Measurements from ENCODE around the gene TRAK1.
"Not testable (repeated sequence)": the region's sequence is repeated elsewhere in the genome, so short reads cannot be mapped to it uniquely, and the experiment has no call there.

The TRAK1 gene, protein sequence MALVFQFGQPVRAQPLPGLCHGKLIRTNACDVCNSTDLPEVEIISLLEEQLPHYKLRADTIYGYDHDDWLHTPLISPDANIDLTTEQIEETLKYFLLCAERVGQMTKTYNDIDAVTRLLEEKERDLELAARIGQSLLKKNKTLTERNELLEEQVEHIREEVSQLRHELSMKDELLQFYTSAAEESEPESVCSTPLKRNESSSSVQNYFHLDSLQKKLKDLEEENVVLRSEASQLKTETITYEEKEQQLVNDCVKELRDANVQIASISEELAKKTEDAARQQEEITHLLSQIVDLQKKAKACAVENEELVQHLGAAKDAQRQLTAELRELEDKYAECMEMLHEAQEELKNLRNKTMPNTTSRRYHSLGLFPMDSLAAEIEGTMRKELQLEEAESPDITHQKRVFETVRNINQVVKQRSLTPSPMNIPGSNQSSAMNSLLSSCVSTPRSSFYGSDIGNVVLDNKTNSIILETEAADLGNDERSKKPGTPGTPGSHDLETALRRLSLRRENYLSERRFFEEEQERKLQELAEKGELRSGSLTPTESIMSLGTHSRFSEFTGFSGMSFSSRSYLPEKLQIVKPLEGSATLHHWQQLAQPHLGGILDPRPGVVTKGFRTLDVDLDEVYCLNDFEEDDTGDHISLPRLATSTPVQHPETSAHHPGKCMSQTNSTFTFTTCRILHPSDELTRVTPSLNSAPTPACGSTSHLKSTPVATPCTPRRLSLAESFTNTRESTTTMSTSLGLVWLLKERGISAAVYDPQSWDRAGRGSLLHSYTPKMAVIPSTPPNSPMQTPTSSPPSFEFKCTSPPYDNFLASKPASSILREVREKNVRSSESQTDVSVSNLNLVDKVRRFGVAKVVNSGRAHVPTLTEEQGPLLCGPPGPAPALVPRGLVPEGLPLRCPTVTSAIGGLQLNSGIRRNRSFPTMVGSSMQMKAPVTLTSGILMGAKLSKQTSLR

DNA sequence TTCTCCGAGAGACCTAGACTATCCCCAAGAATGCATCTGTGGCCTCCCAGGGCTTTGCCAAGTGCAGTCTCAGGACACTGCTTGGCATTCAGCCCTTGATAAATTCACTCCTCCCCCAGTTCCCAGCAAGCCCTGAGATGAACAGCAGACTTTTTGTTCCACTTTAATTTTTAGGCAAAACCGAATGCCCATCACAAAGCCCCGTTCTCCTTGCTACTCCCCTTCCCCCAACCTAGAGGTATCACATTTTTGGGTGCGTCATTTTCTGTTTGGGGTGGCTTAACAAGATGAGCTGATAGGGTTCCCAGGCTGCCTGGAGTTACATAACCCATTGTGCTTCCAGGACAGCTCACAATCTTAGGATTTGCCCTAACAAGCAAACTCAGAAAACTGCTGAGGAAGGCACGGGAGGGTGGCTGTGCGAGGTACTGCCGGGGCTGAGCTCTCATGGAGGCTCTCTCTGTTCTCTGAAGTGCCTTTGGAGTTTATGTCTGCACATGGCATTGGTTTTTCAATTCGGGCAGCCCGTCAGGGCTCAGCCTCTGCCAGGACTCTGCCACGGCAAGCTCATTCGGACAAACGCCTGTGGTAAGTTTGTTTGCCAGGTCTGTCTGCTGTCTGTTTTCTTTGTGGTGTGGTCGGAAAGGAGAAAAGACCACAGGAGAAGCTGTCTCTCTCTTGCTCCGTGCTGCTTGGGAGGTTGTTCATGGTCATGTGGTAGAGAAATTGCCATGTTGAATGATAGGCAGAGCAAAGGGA, at the start of gene TRAK1:
Gene TRAK1, plus strand, starts transcription at position 385 of the 759 bp plus-strand sequence. Its CDS starts 113 bp downstream, at position 498.
- DNase-seq: no peak

- DNase-seq: no peak
Measured at GRCh38 chr3:42042747-42043098, 48.4 kb upstream of the TRAK1 start.

- DNase-seq: no peak
Measured at GRCh38 chr3:42043099-42043813, 47.9 kb upstream of the TRAK1 start.

DNA sequence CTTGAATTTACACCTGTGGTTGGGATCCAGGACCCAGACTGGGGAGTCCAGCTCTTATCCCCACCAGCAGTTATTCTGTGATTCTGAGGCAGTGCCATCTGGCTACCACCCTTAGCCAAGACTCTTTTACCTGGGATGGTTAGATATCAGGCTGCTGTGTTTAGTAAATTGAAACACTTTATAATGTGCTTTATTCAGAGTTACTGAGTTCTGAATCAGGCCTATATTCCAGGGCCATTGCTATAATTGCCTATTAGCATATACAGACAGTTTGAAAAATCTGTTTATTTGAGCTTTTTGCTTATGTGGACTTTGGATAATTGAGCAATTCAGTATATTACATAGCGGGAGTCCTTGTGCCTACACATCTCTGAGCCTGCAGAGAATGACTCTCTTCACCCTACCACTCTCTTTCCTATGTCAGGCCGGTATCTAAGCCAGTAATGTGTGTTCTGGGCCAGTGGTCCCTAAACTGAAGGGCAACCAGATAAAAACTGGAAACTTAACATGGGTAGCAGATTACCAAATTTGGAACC, 45.4 kb upstream of the TRAK1 start:
- no peak for DNase-seq

DNA sequence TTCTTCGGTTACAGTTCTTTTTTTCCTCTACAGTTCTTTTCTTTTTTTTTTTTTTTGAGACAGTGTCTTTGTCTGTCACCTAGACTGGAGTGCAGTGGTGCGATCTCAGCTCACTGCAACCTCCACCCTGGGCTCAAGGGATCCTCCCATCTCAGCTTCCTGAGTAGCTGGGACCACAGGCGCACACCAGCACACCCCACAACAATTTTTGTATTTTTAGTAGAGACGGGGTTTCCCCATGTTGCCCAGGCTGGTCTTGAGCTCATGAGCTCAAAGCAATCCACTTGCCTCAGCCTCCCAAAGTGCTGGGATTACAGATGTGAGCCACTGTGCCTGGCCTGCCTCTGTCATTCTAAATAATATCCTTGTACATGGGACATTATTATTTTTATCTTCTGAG, 42.6 kb upstream of the TRAK1 start:
- not testable (repeated sequence) for DNase-seq

DNA sequence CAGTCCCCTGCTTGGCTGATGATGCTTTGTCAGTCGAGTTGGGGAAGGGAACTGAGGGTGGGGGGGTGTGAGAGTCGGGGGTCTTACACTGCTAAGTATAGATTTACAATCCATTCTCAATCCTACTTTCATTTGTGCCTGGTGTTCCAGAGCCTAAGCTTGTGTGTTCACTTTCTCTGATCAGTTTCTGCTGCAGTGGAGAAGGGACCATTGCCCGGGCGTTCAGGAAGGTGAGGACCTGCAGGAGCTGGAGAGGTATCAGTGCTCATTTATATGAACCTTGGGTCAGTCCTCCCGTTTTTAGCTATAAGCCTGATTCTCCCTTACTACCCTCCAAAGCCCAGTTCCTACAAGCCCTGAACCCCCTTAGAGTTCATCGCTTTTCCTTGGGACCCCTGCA, 41.0 kb upstream of the TRAK1 start:
- DNase-seq: no peak

GRCh38 chr3:42051384-42052131, 39.6 kb upstream of the TRAK1 start:
- no peak for DNase-seq

DNA sequence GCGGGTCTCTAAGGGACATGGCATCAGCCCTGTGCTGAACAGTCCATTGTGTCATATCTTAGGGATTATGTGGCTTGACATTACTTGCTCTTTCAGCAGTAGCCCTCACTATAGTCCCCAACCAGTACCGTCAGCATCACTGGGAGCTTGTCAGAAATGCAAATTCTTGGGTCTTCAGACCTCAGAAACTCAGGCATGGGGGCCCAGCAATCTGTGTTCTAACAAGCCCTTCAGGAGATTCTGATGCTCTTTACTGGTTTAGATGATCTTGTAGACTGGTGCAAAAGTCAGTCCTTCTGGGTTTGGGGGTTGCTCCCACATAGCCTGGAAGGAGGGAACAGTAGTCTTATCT, 39.0 kb upstream of the TRAK1 start:
- DNase-seq: no peak

DNA sequence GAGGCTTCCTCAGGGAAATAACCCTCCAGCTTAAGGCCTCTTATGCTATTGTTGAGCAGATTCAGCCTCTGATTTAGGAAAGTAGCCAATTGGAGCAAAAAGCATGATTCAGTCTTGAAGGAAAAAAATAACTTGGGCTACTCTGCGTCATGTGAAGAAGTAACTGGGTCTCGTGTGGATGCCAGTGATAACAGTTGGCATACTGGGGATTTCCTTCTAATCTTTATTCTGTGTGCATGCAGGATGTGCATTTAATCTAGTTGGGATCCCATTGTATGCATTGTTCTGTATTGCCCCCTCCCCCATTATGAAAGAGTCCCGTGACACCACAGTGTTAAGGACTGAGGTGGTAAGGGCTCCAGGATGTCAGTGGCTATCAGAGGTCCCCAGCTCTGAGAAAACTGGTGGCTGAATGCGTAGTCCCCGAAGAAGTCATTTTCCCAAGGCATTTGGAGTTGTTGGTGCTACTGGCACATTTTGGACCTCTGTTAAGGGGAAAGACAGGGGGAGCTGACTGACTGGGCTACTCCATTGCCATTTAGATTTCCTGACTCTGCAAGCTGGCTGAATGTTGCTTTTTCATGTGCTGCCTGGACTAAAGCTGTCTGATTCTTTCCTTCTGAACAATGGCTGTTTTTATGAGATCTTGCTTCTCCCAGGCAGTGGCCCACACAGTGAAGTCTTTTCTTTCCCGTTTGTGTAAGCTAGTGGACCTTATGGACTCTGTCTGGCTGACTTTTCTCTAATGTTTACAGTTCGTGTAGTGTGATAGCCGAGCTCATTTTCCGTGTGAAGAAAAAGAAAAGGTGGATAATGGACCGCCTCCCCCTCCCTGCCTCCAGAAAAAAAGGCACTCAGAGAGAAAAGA, 38.4 kb upstream of the TRAK1 start:
- no peak for DNase-seq

DNA sequence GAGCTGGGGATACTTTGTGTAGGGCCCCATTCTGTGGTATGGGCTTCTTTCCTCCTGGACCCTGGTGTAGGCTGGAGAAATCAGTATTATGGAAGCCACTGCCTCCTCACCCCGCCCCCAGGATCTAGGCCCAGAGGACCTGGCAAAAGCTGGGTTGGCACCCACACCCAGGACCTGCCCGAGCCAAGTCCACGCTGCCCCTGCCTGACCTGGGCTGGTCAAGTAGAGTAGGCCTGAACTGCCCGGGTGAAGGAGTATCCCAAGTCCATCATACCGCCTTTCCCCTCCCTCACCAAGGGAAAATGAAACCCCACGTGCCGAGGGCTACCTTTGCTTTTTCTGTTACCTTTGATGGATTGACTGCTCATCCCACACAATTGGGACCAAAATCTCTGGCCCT, 37.7 kb upstream of the TRAK1 start:
- no peak for DNase-seq

DNA sequence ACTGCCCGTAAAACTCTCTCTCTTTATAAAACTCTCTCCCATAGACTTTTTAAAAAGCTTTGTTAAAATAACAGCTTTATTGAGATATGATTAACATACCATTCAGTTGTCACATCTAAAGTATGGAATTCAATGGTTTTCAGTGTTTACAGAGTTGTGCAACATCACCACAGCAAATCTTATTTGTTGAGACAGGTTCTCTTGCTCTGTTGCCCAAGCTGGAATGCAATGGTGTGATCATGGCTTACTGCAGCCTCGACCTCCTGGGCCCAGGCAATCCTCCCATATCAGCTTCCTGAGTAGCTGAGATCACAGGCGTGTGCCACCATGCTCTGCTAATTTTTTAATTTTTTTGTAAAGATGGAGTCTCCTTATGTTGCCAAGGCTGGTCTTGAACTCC, 35.9 kb upstream of the TRAK1 start:
- DNase-seq: no peak

- no peak for DNase-seq
Measured at GRCh38 chr3:42056840-42057239, 34.3 kb upstream of the TRAK1 start.

GRCh38 chr3:42057561-42058211, 33.5 kb upstream of the TRAK1 start:
- DNase-seq: no peak

- DNase-seq: no peak
Measured at GRCh38 chr3:42061025-42061712, 30.0 kb upstream of the TRAK1 start.

DNA sequence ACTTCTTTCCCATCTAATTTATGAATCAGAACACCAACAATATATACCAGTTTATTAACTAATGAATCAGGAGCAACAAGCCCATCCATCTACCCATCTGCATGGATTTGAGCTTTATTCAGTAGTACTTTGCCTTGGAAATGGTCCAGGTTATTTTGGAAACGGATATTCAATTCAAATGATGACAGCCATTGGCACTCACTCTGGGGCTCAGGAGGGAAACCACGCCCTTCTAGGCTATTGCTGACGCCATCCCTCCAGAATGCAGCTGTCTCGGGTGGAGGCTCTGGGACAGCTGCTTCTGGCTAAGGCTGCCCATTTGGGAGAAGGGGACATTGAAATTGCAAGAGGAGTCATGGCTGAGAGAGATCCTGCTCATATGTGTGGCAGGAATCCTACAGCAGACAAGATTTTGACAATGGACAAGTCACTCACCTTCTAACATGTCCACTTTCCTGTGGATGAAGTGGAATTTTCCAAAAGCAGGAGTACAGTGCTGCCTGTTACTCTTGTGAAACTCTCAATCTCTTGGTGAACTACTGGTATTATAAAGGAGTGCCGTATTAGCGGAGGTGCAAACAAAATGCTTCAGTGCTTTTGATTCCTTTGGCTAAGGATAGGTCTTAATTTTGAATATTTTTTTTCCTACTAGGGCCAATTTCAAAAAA, 29.3 kb upstream of the TRAK1 start:
- no peak for DNase-seq

GRCh38 chr3:42062464-42062863, 28.7 kb upstream of the TRAK1 start:
- no peak for DNase-seq

DNA sequence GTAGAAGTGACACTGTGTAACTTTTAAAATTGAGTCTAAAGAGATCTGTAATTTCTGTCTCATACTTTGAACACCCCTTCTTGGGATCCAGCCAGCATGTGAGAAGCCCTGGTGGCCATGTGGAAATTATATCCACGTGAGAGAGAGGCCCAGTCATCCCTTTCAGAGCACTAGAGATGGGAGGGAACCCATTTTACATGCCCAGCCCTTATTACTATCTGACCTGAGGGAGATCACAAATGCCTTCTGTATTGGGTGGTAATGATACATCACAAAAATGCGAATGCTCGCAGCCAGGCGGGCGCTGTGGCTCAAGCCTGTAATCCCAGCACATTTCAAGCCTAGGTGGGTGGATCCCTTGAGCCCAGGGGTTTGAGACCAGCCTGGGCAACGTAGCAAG, 27.3 kb upstream of the TRAK1 start:
- DNase-seq: no peak

DNA sequence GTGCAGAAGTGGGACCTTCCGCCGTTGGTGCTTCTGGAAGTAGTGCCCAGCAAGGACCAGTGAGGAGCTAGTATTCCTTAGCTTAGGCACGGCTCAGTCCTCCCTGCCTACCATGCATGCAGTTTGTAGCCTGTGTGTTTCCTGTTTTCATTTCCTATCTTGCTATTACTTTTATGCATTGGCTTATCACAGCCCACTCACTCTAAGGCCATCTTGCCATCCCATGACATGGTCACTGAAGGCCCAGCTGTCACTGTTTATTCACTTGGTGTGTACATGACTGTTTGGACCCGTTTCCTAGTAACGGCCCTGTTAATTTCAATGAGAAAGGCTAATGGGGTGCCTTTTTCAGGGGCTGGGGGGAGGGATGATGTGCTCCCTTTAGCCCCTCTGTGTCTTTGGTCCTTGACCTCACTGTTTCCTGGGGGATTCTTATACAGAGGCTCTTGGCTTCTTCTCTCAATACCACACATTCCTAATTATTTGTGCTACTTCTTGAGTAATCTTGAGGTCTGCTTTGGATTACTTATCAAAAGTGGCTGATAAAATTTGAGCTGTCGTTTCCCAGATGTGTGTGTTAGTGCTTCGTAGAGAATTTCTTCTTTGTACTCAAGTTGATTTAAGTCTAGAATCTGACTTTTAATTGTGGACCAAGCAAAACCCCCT, 24.5 kb upstream of the TRAK1 start:
- DNase-seq: no peak
